GM18499 (cell line): ENCODE results near the gene PDE4D.

Source experiments
- ATAC-seq: cut with Tn5 transposase; IDR thresholded peaks from one replicate; pipeline ENCODE4 v1.9.1; 2021; ENCODE audit warnings: moderate number of reproducible peaks; ENCODE audit not compliant: insufficient read depth, unreplicated experiment

PDE4D gene

DNA sequence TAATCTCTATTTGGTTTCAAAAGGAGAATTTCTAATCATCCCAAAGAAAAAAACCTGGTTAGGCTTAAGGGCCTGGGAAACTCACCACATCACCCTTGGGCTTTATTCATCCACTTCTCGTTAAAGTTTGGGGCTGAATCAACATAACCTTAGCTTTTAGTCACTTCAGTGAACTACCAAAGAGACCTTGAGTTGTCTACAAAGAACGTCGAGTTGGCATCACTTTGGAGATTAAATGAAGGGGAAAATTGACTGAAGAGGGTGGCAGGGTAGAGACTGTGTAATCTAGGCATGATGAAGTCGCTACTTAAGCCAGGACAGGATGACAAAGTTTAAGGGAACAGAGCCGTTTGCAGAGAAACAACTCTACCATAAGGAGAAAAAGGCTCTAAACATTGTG is 969.2 kb downstream of the PDE4D start:
- ATAC-seq = no peak

DNA sequence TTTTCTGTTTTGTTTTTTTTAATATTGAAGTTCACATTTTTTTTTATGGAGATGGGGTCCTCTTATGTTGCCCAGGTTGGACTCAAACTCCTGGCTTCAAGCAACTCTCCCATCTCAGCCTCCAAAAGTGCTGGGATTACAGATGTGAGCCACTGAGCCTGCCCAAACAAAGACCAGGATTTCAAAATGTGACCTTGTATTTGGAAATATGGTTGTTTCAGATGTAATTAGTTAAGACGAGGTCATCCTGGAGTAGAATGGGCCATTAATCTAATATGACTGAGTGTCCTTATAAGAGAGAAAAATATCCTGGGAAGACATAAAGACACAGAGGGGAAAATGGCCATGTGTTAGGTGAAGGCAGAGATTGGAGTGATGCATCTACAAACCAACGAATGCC is 970.2 kb downstream of the PDE4D start:
- no peak for ATAC-seq

DNA sequence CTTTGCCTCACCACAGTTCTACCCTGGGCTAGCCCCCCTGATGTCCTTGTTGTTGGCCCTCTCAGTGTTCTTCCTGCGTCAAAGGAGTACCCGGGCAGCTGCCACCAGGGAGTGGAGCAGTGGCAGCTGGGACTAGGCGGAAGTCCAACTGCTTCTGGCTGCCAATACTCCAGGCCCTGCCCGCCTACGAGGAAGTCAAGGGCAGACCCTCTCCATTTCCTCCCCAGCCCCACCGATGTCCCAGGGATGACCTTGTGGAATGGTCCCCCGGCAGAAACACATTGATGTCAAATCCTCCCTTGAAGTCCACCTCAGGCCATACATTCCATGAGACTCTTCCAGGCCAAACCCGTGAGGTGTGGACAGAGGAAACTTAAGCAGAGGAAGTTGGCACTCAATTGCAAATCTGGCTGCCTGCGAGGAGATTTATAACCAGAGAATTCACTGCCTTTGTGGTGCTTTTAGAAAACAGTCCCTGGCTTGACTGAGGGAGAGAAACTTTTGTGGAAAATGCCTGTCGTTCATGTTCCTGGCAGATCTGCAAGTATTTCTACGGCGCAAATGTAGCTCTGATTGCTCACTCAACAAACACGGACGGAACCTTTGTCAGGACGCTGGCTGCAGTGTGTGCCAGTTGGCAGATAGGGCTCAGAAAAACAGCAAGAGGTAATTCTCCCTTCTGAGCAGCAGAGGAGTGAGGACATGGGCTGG is 970.9 kb downstream of the PDE4D start:
- ATAC-seq = no peak

DNA sequence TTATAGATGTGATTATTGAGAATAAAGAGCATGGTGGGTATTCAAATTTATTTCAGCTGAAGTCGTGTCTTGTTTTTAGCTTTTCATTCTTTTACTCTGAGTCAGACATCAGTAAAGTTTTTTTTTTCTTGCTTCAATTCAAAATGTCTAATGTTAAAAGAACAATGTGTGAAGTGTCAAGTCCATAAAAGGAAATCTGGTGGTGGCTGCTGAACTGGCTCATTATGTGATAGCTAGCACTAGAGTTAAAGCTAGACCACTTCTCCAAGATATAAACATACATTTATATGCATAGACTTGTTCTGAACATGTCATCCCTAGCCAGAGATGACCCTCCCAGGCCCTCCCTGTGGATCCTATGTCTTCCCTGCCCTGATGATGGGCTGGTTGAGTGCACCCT is 972.4 kb downstream of the PDE4D start:
- ATAC-seq = no peak

DNA sequence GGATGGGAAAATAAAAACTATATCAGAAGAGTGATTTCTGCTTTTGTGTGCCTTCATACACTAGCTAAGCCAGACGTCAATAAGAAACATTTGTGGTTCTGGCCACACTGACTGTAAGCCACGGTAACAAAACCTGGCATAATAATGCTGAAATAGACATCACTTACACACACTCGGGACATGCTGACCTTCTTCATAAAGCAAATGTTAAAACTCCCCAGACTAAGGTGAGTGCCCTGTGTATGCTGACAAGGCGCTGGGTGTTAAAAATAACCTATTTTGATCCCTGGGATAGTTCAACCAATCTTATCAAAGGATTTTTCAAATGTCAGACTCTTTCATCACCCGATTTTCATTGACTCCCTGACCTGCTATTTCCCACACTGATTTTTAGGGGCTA is 973.7 kb downstream of the PDE4D start:
- no peak for ATAC-seq
